Activated naive CD8-positive, alpha-beta T cell treated with anti-CD3 and anti-CD28 coated beads, Interleukin-2, amount 10 ng/mL, durations not matched to agents 7 days and 5 days (primary cell): ENCODE results near the gene EXOC4. TPM values are rescaled to one million over a fixed set of nuclear protein-coding genes. Genes with fewer than 3 reads are reported as not detected.

Experiments
- ATAC-seq: fragments of 150-1000 bp; cut with Tn5 transposase; one replicate; pipeline ENCODE4 v1.10.0; 2021; ENCODE audit warnings: low read depth, moderate library complexity
- POLR2A ChIA-PET: fragments of 350-600 bp; sonication (Branson Sonifier 250); formaldehyde crosslinking; loops from one replicate; lab custom pipeline; 2021; ENCODE audit warnings: antibody characterized with exemption; lab: Charles Lee
- DNase-seq: peaks from one replicate; pipeline ENCODE4 v3.0.0; 2021
- H3K27ac Mint-ChIP-seq: one replicate; pipeline ENCODE4 v1.8.0; 2022; ENCODE audit warnings: mild to moderate bottlenecking, mixed read lengths
- H3K27me3 Mint-ChIP-seq: one replicate; pipeline ENCODE4 v1.8.0; 2022; ENCODE audit warnings: mild to moderate bottlenecking, moderate library complexity, mixed read lengths
- H3K36me3 Mint-ChIP-seq: one replicate; pipeline ENCODE4 v1.8.0; 2021; ENCODE audit warnings: mild to moderate bottlenecking, mixed read lengths
- H3K4me1 Mint-ChIP-seq: one replicate; pipeline ENCODE4 v1.8.0; 2021; ENCODE audit warnings: mixed read lengths
- H3K4me3 Mint-ChIP-seq: one replicate; pipeline ENCODE4 v1.8.0; 2022; ENCODE audit warnings: mild to moderate bottlenecking, moderate library complexity, mixed read lengths
- H3K9me3 Mint-ChIP-seq: one replicate; pipeline ENCODE4 v1.8.0; 2021; ENCODE audit warnings: mixed read lengths
- microRNA-seq: library from miRNA; unstranded; fragments of <30 nt; microRNA quantifications from one replicate; pipeline ENCODE4 v1.2.0, GENCODE V29; 2022
- total RNA-seq, 2 experiments: library from RNA; stranded (reverse); gene quantifications; one replicate each; pipeline ENCODE4 v1.2.3, GENCODE V29; 2021

The EXOC4 gene
- total RNA-seq, 2 experiments from 2014 or later = 73.1 to 73.7 TPM

DNA sequence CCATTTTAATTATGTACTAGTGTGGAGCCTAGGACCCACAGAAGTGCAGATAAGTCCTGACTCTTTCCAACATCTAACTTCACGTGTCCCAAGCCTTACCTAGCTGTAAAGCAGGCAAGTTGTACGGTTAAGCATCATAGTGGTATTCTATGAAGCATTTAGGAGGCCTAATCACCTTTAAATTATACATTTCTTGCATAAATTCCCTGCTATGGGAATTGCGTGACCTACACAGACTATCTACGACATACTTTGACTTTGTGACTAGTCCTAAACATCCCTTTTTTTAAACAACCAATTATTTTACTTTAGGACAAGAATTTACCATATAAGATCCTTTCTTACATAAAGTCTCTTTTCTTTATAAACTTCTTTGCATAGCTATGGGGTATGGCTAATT lies 836.6 kb downstream of the EXOC4 start:
- DNase-seq (no peak), ATAC-seq (no peak)
- POLR2A ChIA-PET = no interaction called here
- Mint-ChIP-seq H3K9me3 (peaks cover 29% of the 10 kb centered on the region), H3K4me1 (no peaks in the 10 kb centered on the region), H3K27ac (no peak overlapping the region), H3K36me3 (no peaks in the 10 kb centered on the region), H3K4me3 (no peak overlapping the region), H3K27me3 (no peaks in the 10 kb centered on the region)

DNA sequence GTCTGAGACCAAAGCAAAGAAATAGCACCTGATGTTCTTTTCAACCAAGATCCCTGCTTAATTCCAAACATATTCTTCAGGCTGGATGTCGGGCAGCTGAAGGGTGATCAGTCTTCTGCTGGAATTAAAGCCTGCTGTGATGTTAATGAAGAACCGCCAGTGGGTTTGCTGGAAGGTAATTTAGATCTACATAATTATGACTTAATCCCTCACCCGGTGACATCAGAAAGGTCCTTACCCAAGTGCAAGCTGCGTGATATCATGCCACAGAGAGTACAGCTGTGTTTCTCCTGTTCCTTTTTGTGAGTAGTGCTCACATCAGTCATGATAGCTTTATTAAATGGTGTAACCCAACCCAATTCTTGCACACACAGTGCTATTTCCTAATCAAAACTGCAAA lies 845.2 kb downstream of the EXOC4 start:
- no peaks in the 10 kb centered on the region for H3K36me3 Mint-ChIP-seq
- POLR2A ChIA-PET = no interaction called here
- peaks cover 2% of the 10 kb centered on the region for H3K27me3 Mint-ChIP-seq
- DNase-seq = no peak
- H3K4me3 Mint-ChIP-seq = no peak overlapping the region
- H3K4me1 Mint-ChIP-seq = no peaks in the 10 kb centered on the region
- no peak overlapping the region for H3K27ac Mint-ChIP-seq
- H3K9me3 Mint-ChIP-seq = peaks cover 9% of the 10 kb centered on the region
- ATAC-seq = no peak

DNA sequence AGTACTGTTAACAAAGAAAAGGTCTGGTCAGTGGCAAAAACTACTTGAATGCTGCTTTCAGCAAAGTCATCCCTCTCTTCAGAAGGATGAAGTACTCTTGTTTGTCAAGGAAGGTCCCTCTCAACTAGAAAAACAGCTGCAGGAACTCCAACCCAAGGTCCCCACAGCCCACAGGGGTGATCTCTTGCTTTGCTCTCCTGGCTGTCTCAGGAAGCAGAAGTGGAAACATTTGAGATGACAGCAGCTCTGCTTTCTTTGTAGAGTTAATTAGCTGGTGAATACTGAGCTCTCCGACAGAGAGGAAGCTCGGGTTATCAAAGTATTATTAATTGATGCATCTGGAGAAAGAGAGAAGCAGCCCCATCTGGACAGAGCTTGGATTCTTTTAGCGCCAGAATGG lies 848.8 kb downstream of the EXOC4 start:
- POLR2A ChIA-PET = no interaction called here
- H3K9me3 Mint-ChIP-seq = peaks cover 4% of the 10 kb centered on the region
- H3K27me3 Mint-ChIP-seq = no peaks in the 10 kb centered on the region
- no peaks in the 10 kb centered on the region for H3K4me1 Mint-ChIP-seq
- H3K4me3 Mint-ChIP-seq = no peak overlapping the region
- ATAC-seq = no peak
- H3K36me3 Mint-ChIP-seq = no peaks in the 10 kb centered on the region
- no peak for DNase-seq
- H3K27ac Mint-ChIP-seq = no peak overlapping the region

DNA sequence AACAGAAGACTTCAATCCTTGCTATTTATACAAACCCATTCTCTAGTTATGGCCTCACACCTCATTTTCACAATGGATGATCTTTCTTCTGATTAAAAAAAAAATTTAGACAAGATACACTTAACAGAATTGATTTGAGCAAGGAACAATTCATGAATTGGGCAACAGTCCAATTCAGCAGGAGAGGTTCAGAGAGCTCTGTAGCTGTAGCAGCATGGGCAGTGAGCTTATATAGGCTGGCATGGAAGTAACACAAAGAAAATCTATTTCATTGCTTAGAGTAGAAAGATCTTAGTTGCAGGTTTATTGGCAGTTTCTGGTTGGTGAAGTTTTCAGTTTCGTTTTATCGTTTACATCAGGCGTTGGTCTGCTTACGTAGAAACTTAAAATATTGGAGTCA lies 851.3 kb downstream of the EXOC4 start:
- POLR2A ChIA-PET = no interaction called here
- Mint-ChIP-seq H3K4me1 (no peaks in the 10 kb centered on the region), H3K27ac (no peak overlapping the region), H3K27me3 (no peaks in the 10 kb centered on the region), H3K9me3 (peaks cover 2% of the 10 kb centered on the region), H3K4me3 (no peak overlapping the region), H3K36me3 (no peaks in the 10 kb centered on the region)
- no peak for DNase-seq
- peak; percentile 36 for ATAC-seq

DNA sequence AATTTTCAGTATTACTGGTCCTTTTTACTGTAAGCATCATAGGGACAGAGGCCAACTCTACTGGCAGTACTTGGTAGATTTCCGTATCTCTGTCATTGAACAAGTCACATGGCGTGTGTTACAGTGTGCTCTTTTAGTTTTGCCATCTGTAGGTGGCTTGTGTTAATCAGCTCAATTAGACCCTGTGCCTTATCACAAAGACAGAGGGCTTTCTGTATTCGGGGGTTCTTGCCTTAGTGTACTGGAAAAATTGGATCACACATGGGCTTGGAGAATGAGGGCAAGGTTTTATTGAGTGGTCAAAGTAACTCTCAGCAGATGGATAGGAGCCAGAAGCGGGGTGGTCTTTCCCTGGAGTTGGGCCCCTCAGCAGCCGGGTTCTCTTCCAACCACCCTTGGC lies 853.0 kb downstream of the EXOC4 start:
- no peaks in the 10 kb centered on the region for H3K36me3 Mint-ChIP-seq
- no peaks in the 10 kb centered on the region for H3K4me1 Mint-ChIP-seq
- POLR2A ChIA-PET = no interaction called here
- H3K27me3 Mint-ChIP-seq = no peaks in the 10 kb centered on the region
- ATAC-seq (no peak), DNase-seq (no peak)
- no peak overlapping the region for H3K27ac Mint-ChIP-seq
- H3K9me3 Mint-ChIP-seq = peaks cover 2% of the 10 kb centered on the region
- no peak overlapping the region for H3K4me3 Mint-ChIP-seq

DNA sequence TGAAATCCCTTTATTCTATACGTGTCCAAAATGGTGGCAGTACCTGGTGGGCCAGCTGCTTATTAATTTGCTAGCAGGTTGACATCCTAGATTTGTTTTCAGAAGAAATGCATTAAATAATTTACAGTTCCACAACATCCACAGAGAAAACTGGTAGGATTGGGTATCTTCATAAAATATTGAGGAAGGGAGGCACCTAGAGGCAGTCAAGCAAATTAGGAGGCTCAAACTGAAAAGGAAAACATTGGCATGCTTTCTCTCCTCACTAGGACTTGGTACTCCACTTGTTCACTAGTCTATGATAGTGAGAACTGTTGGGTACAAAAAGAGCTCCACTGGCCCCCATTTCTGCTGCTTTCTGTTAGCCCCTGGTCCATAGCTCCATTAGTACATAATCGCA lies 855.9 kb downstream of the EXOC4 start:
- Mint-ChIP-seq H3K9me3 (no peaks in the 10 kb centered on the region), H3K27ac (no peak overlapping the region)
- POLR2A ChIA-PET = no interaction called here

DNA sequence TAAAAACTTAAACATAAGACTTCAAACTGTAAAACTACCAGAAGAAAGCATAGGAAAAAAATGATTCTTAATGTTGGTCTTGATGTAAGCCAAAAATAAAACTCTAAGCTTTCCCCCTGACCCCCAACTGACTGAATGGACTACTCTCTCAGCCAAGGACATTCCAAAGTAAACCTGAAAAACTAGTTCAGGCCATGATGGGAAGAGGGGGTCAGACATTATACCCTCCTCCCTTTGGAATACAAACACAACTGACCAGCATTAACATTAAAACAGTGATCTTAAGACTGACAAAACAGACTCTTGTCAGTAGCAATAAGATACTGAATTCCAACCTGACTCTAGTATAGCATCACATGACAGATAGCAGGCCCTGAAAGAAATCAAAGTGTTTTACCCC lies 860.8 kb downstream of the EXOC4 start:
- no peak for DNase-seq
- Mint-ChIP-seq H3K36me3 (no peaks in the 10 kb centered on the region), H3K27ac (no peak overlapping the region), H3K27me3 (no peaks in the 10 kb centered on the region), H3K4me3 (no peak overlapping the region), H3K4me1 (peaks cover 5% of the 10 kb centered on the region), H3K9me3 (peaks cover 1% of the 10 kb centered on the region)
- POLR2A ChIA-PET = no interaction called here
- no peak for ATAC-seq

More for the DNA sequence above, 855.9 kb downstream of the EXOC4 start:
- H3K4me1 Mint-ChIP-seq = peaks cover 5% of the 10 kb centered on the region
- H3K36me3 Mint-ChIP-seq = no peaks in the 10 kb centered on the region
- H3K4me3 Mint-ChIP-seq = no peak overlapping the region
- DNase-seq (no peak), ATAC-seq (no peak)
- no peaks in the 10 kb centered on the region for H3K27me3 Mint-ChIP-seq

DNA sequence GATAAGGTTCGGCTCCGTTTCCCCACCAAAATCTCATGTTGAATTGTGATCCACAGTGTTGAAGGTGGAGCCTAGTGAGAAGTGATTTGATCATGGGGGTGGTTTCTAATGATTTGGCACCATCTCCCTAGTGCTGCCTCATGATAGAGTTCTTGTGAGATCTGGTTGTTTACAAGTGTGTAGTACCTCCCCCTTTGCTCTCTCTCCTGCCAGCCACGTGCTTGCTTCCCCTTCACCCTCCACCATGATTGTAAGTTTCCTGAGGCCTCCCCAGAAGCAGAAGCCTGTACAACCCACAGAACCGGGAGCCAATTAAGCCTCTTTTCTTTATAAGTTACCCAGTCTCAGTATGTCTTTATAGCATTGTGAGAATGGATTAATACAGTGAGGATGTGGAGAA lies 862.1 kb downstream of the EXOC4 start:
- H3K9me3 Mint-ChIP-seq = peaks cover 1% of the 10 kb centered on the region
- no peak for DNase-seq
- no peak for ATAC-seq
- H3K4me3 Mint-ChIP-seq = no peak overlapping the region
- H3K36me3 Mint-ChIP-seq = no peaks in the 10 kb centered on the region
- peaks cover 5% of the 10 kb centered on the region for H3K4me1 Mint-ChIP-seq
- no peak overlapping the region for H3K27ac Mint-ChIP-seq
- H3K27me3 Mint-ChIP-seq = no peaks in the 10 kb centered on the region
- POLR2A ChIA-PET = no interaction called here

Small RNAs within 50 kb of the gene (microRNA-seq; reads per million reads assigned to microRNA genes)
- gene MIR6133 = not detected

Other genes with a start within 250 kb of the EXOC4 start
- 10 to 100 TPM; 40.4 to 44.5 TPM for gene CHCHD3, start 171.0 kb upstream of the EXOC4 start, total RNA-seq